GM19023 (cell line): Measurements from ENCODE around the gene GDPD5.

Experiments
- ATAC-seq: cut with Tn5 transposase; IDR thresholded peaks from one replicate; pipeline ENCODE4 v1.9.1; 2021; ENCODE audit warnings: mild to moderate bottlenecking, moderate library complexity; ENCODE audit not compliant: unreplicated experiment

GDPD5 gene

DNA sequence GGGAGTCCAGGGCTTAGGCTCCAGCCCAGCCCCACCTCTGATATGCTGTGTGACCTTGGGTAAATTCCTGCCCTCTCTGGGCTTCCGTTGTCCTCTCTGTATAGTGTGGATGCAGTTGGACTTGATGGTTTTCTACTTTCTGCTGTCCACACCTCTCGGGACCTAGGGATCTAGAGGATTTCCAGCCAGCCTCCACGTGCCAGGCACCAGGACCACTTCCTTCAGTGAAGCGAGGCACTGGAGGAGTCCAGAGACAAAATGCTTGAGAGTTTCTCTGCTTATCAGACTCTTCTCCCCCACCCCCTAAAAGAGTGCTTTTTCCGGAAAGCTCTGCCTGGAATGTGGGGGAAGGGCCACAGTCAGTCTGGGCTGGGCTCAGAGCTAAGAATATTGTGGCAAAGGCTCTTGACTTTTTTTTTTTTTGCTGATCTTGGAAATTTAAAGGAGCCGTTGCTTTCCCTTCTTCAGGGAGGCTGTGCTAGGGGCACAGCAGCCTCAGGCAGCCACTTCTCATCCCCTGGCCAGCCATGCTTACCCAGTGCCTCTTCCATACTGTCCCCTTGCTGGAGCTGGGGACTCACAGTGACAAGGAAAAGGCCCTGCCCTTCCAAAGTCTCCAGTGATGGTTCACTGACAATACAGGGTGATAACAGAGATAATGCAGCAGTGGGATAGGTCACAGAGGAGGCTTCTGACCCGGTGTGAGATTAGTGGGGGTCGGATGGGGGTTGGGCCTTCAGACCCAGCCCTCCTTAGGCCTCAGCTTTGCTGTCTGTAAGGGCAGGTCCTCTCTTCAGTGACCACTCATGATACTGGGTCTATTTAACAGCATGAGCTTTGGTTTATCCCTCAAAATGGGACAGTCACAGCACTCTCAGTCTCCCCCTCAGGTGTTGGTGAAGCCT, 33.5 kb upstream of the GDPD5 start:
- no peak for ATAC-seq

DNA sequence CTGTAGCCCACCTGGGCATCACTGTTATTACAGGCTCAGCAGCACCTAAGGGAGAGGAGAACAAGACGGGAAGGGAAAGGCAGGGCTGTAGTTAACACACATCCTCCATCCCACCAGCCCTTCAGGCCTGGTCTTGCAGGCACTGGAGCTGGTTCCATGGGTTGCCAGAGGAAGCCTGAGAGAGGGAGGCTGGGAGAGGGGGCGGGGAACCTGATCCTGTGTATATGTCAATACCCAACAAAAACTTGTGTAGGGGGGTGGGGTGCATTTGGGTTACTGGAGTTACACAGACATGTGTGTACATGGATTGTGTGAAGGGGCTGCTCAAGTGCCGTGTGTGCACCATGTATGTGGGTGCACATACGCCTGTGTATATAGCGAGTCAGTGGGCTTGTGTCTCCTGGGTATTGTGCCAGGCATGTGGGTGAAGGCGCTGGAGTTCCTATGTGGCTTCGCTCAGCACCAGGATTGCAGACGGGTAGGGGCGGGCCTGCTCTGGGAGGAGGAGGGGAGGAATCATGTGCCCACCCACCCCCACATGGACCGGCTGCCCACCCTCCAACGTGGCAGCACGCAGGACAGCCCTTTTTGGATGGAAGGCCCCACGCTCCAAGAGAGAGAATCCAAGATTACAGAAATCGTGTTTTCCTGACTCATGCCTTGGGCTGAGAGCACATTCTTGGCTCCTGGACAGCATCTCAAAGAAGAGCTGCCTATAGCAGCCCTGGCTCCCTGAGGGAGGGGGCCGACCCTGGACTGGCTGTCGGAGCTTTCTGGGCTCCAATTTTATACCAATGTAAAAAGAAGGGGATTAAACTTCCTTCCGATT, 32.1 kb upstream of the GDPD5 start:
- no peak for ATAC-seq

DNA sequence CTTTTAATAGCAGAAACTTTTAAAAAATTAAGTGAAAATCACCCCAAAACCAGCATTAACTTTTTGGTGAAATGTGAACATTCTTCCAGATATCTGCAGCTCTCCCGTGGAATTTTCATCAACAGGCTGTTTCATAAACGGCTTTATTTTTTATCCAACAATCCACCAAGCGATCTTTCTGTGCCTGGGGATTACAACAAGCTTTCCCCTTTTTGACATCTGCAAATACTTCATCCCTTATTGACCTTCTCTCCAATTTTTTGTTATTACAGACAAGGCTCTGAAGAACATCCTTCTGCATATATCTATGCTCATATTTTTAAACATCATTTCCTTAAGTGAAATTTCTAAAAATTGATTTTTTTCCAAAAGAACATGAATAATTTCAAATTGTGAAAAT, 30.5 kb upstream of the GDPD5 start:
- ATAC-seq = no peak

DNA sequence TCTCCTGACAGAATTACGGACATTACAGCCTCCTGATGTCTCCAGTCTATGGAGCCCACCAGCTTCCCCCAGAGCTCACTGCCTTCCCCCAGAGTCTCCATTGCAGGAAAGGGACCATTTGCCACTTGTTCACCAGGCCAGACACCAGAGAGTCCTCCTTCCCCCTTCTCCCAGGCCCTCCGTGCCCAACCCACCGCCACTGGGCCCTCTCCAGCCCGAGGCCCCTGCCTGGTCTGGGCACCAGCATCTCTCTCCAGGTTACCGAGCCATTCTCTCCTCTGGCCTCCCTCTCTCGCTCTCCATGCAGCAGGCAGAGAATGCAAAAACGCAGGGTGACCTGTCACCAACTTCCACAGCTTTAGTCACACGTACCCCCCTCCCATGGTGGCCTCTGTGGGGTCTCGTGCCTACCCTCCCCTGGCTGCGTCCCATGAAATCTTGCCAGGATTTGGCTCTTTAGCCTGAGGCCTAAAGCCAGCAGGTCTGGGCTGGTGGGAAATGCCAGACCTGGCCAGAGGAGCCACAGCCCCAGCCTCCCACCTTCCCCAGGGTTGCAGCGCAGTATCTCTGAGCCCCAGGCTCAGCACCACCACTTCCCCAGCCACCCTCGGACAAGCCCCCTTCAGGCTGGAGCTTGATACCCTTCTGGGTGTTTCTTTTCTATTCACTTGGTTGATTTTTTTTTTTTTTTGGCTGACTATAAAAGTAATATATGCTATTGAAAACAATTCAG, 29.5 kb upstream of the GDPD5 start:
- no peak for ATAC-seq

DNA sequence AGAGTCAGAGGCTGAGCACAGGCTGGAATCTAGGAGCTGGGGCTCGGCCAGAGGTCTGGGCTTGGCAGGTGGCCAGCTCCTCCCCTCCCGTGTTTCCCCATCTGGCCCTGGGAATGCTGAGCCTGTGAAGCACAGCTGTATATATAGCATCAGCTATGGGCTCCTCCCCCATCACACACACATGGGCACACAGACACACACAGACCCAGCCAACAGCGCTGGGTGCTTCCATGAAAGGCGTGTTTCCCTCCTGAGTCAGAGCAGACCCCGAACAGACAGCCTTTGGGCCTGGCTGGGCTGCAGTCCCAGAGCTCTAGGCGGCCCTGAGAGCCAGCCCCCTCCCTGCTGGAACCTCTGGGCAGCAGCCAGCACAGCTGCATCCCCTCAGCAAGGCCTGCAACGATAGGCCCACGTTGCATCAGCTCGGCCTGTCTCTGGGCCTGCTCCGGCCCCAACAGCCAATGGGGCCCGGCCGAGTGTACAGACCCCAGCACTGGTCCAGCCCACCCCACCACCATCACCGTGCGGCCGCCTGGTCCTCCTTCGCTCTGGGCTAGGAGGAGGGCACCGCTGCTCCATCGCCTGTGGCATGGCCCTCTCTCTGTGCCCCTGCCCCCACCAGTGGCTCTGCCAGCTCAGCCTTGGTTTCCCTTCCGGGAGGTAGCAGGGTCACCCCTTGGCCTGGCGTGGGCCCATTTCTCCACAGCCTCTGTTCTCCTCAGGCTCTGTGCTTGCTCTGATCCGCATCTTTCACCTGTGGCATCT, 28.7 kb upstream of the GDPD5 start:
- no peak for ATAC-seq

DNA sequence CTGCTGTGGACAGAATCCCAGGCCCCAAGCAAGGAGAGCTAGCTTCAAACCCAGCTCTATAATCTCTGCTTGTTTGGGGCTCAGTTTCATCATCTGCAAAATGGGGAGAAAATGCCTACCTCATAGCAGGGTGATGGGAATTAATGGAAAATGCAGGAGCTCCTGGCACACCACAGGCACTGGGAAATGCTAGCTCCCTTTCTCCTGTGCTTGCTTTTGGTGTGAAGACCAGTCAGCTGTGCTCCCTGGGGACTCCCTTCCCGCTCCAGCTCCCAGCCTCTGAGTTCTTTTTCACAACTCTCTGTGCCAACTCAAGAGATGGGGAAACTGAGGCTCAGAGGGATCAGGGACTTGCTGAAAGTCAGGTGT, 28.1 kb upstream of the GDPD5 start:
- no peak for ATAC-seq

DNA sequence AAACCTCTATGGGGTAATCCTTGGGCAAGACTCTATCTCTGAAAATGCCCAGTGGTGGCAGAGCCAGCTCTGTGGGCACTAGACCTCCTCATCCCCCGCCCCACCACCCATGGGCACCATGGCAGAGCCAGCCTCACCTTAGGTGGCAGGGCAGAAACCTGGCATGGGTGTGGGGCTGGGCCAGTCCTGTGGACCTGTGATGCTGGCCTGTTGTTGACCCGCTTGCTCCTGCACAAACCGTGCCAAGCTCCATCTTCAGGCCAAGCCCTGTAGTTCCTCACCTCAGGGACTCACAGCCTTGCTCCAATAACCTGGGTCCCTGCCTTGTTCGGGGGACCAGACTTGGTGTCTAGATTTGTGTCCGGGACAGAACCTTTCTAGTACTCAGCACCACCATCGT, 27.4 kb upstream of the GDPD5 start:
- no peak for ATAC-seq

DNA sequence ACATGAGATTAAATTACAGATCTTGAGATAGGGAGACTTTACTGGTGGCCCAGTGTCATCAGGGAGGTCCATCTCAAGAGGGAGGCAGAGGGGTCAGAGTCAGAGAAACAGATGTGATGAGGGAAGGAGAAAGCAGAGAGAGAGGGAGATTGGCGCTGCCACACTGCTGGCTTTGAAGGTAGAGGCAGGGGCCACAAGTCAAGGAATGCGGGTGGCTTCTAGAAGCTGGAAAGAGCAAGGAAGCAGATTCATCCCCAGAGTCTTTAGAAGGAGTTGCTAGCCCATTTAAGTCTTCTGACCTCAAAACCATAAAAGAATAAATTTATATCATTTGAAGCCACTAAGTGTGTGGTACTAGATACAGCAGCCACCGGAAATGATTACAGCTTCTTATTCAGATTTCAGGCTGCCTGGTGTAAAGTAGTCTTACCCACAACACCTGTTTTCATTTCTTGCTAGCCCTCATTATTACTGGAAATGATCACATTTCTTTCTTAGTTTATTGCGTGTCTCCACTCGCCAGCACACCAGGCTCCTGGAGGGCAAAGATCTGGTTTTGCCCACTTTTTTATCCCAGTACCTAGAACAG, 23.7 kb upstream of the GDPD5 start:
- ATAC-seq = no peak

DNA sequence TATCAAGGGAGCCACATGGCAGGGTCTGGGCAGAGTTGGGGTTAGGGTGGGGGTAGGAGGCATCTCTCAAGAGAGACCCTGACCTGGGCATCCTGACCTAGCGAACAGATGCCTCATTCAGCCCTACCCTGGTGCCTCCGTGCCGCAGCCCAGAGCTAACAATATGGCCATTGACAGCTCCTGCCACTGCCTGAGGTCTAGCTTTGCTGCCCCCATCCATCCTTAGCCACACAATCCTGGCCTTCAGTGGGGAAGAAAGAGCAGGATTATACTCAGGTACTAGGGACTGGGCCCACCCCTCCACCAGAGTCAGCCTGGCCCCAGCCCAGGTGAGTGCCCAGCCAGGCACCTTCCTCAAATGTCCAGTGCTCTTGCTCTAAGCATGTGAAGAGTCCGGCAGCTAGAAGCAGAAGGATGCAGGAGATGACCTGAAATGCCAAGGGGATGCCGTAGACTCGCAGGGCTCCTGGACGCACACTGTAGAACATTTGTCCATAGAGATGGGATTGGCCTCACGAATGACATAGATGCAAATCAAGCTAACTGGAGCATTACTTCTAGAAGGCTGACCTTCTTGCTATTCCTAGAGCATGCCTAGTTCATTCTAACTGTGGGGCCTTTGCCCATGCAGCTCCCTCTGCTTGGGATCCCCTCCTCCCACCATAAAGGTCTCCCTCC, 23.0 kb upstream of the GDPD5 start:
- ATAC-seq = no peak

DNA sequence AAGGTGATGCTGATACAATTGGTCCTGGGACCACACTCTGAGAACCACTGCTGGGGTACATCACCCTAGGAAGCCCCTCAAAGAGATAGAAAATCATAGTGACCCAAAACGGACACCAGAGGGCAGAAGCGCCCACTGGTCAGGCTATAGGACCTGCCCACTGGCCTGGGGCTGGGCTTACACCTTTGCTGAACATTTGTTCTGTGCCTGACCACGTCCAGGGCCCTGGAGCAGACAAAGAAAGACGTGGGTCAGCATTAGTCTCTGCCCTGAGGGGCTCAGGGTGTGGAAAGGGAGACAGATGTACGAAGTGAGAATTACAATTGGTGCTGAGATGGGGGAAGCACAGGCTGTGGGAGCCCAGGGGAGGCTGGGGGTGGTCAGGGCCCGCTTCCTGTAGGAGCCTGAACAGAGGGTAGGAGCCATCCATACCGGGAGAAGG, 21.9 kb upstream of the GDPD5 start:
- no peak for ATAC-seq

DNA sequence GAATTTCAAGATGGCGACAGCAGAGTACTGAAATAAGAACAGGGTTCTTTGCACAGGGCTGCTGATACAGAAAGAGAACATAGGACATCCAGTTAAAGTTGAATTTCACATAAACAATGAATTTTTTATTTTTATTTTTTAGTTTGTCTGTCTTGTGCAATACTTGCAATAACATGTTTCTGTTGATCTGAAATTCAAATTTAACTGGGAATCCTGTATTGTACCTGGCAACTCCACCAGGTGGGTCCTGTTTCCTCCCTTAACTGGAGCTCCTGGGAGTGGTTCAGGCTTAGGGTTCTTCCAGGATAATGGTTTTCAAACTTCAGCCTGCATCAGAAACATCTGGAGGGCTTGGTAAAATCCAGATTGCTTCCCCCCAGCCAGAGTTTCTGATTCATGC, 21.4 kb upstream of the GDPD5 start:
- ATAC-seq = no peak

DNA sequence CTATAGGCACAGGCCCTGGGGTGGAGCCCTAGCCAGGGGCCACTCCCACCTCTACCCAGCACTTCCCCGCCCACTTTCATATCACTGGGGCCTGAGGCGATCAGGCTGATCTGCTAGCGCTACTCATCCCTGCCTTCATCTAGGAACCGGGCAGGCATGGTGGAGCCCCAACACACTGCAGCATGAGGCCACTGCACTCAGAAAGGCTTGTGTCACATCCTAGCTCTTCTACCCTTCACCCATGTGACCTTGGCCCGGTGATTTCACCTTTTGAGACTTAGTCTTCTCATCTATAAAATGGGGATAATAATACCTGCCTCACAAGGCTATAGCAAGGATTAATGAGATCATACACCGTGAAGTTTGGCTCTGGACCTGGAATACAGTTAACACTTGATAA, 18.1 kb upstream of the GDPD5 start:
- no peak for ATAC-seq

DNA sequence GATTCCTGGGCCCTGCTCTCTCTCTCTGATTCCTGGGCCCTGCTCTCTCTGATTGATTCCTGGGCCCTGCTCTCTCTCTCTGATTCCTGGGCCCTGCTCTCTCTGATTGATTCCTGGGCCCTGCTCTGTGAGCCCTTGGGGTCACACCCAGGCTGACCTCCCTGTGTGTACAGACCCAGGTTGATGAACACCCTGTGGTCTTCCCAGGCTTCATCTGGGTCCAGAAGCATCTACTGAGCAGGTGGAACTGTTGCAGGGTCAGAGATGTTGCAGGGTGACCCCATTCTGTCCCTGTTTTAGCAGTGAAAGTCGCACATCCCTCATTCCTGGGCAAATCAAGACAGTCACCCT, 16.3 kb upstream of the GDPD5 start:
- ATAC-seq = no peak

DNA sequence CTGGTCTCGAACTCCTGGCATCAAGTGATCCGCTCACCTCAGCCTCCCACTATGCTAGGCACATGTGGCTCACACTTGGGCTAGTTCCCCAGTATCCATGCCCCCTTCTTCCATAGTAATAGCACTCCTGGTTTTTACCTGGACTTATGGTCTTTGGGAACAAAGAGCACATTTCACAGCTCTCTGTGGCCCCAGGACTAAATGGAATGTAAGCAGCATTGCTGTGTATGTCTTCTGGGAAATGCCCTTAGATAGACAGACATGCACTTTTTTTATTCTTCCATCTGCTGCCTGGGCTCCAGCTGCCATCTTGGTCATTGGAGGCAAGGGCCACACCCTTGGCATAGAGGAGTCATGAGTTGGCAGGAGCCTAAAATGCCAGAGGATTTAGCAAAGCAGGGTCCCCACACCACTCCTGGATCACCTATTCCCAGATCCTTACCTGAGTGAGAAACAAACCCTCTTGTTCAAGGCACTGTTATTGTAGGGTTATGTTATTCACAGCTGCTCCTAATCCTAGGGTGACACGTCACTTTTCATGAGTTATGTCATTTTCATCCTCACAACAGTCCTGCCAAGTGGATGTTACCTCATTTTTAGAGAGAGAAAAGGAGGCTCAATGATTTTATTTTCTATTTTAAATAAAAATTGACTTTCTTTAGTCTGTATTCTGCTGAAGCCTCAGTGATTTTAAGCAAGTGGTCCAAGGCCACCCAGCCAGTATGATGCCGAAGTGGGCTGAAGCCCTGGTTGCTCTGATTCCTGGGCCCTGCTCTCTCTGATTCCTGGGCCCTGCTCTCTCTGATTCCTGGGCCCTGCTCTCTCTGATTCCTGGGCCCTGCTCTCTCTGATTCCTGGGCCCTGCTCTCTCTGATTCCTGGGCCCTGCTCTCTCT, 15.7 kb upstream of the GDPD5 start:
- no peak for ATAC-seq

DNA sequence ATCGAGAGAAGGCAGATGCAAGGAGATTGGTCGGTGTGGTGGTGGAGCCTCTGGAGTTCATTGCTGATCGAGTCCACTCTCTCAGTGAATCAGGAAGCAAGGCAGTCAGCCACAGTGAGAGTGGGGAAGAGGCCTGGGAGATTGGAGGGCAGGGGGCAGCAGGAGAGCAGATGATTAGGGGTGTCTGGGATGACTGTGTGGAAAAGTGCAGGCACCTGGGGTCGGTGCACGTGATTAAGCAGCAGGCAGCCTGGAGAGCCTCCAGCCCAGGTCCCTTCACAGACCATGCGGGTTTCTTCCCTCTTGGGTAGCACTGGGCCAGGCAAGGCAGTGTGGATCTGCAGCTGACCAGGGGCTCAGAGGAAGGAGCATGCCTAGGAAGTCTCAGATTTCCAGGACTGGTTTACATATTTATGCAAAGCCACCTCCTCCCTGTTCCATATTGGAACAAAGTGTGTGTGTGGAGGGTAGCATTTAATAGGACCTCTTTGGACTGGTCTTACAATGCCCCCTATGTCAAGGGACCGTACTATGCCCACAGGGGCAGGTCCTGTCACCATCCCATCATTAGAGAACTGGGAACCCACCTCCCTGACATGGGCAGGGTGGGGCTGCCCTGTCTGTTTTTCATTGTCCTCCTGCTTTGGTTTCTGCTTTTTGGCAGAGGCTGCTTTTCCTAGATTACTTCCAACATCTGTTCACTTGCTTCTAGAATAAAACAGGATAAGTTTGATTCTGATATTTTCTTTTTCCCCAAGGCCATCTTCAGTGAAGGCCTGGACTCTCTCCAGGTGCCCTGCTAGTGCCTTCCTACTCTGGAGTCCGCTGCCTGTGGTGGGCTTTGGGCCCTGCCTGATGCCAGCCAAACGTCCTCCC, 14.0 kb upstream of the GDPD5 start:
- no peak for ATAC-seq

DNA sequence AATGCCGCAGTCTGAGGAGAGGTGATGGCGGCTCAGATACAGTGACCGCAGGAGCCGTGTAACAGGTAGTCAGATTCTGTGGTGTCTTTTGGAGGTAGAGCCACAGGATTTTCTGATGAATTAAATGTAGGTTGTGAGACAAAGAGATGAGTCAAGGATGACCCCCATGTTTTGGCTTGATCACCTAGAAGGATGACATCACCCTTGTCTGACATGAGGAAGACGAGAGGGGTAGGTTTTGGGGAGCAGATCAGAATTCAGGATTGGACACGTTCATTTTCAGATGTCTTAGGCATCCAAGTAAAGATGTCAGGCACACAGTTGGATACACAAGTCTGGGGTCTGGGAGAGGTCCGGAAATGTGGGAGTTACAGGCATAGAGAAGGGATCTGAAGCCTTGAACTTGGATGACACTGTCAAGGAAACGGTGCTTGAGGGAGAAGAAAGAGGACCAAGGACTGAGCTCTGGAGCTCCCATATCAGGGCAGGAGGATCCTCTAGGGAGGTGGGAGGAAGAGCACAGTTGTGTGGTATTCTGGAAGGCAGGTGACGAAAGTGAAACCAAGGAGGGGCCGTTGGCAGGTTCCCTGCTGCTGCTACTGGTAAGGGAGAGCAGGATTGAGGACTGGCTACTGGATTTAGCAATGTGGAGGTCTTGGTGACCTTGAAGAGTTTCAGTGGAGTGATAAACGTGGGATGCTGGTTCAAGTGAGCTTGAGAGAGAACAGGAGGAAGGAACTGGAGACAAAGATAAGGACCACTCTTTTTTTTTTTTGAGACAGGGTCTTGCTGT, 12.6 kb upstream of the GDPD5 start:
- no peak for ATAC-seq

DNA sequence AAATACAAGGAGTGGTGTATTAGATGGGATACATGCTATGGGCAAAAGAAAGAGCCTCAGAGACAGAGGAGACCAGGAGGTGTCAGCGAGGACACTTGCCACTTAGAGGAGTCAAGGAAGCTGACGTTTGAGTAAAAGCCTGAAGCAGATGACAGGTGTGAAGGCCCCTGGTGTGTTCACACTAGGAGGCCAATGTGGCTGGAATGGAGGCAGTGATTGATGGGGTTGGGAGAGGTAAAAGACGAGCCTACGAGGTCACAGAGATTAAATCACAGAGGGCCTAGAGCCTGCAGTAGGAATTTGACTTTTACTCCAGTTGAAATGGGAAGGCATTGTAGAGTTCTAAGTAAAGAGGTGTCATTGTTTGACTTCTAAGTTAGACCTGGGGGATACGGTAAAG, 12.0 kb upstream of the GDPD5 start:
- no peak for ATAC-seq
